ENCODE results near the gene TBX15.
A peak's percentile ranks its signal among the peaks of the same experiment; 100 is the strongest.

Gene TBX15

GRCh38 chr1:118986555-118987467, 1.3 kb downstream of the TBX15 start:
- Histone ChIP-seq H3K4me1 (no peaks in the 10 kb centered on the region), H3K9ac (no peak overlapping the region), H3K27me3 (ENCODE audit: control insufficient read depth, insufficient read depth, low read length) (peaks cover 27% of the 10 kb centered on the region), H3K36me3 (ENCODE audit: control insufficient read depth, insufficient read depth, low read length) (no peaks in the 10 kb centered on the region), H3K4me2 (ENCODE audit: low read length) (peak overlapping the region; percentile 64), H3K79me2 (no peaks in the 10 kb centered on the region), H3K4me3 (ENCODE audit: low read depth, low read length) (peak overlapping the region; percentile 35), H3K9me3 (ENCODE audit: control insufficient read depth, low read length) (peaks cover 3% of the 10 kb centered on the region), H2AFZ (no peak overlapping the region), H3K27ac (peak overlapping the region; percentile 6)
- TF ChIP-seq CTCF (IDR thresholded peaks at IDR 0.05): no peak

GRCh38 chr1:118985640-118986554, 2.2 kb downstream of the TBX15 start:
- Histone ChIP-seq H3K9ac (no peak overlapping the region), H3K4me2 (ENCODE audit: low read length) (no peak overlapping the region), H3K27ac (no peak overlapping the region), H3K79me2 (no peaks in the 10 kb centered on the region), H3K9me3 (ENCODE audit: control insufficient read depth, low read length) (peaks cover 3% of the 10 kb centered on the region), H3K4me1 (no peaks in the 10 kb centered on the region), H3K4me3 (ENCODE audit: low read depth, low read length) (no peak overlapping the region), H2AFZ (no peak overlapping the region), H3K27me3 (ENCODE audit: control insufficient read depth, insufficient read depth, low read length) (peaks cover 23% of the 10 kb centered on the region), H3K36me3 (ENCODE audit: control insufficient read depth, insufficient read depth, low read length) (no peaks in the 10 kb centered on the region)
- TF ChIP-seq CTCF (IDR thresholded peaks at IDR 0.05): no peak

- peaks cover 3% of the 10 kb centered on the region for H3K9me3 ChIP-seq (ENCODE audit: control insufficient read depth, low read length)
- no peaks in the 10 kb centered on the region for H3K79me2 ChIP-seq
- H3K36me3 ChIP-seq (ENCODE audit: control insufficient read depth, insufficient read depth, low read length): no peaks in the 10 kb centered on the region
- peaks cover 23% of the 10 kb centered on the region for H3K27me3 ChIP-seq (ENCODE audit: control insufficient read depth, insufficient read depth, low read length)
- no peak overlapping the region for H2AFZ ChIP-seq
- peak overlapping the region; percentile 48 for H3K4me2 ChIP-seq (ENCODE audit: low read length)
- H3K27ac ChIP-seq: no peak overlapping the region
- no peak overlapping the region for H3K4me3 ChIP-seq (ENCODE audit: low read depth, low read length)
- no peaks in the 10 kb centered on the region for H3K4me1 ChIP-seq
- H3K9ac ChIP-seq: no peak overlapping the region
- TF ChIP-seq CTCF (IDR thresholded peaks at IDR 0.05): no peak
Measured at GRCh38 chr1:118984722-118985639, 3.2 kb downstream of the TBX15 start.

DNA sequence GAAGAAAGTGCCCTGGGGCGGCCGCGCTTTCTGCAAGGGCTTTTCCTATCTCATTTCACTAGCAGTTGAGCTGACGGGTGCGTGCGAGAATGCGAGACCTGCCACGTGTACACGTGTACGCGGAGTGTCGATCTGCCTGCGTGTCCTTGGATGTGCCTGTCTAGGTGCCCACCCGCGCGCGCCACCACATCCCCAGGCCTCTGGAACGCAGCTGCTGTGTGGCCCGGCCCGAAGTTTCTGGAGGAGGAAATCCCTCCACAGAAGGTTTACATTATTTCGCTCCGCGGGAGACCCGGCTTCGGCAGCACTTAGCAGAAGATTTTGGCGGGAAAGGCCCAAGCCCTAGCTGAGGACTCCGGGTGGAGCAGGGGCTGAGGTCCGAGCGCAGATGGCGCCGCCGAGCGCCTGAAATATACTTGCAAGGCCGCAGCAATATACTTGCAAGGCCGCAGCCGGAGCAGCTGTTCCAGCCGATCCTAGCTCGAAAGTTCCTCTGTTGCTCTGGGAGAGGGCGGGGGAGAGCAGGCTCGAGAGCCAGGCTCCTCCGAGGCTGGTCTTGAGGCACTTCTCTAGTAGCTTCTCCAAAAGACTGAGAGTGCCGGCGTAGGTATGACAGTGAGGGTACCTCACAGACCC, 3.9 kb downstream of the TBX15 start:
- Histone ChIP-seq H3K27ac (no peak overlapping the region), H3K9ac (no peak overlapping the region), H3K36me3 (ENCODE audit: control insufficient read depth, insufficient read depth, low read length) (no peaks in the 10 kb centered on the region), H3K4me1 (no peaks in the 10 kb centered on the region), H3K9me3 (ENCODE audit: control insufficient read depth, low read length) (peaks cover 2% of the 10 kb centered on the region), H3K27me3 (ENCODE audit: control insufficient read depth, insufficient read depth, low read length) (peaks cover 30% of the 10 kb centered on the region), H3K4me2 (ENCODE audit: low read length) (peak overlapping the region; percentile 48), H3K79me2 (no peaks in the 10 kb centered on the region), H2AFZ (no peak overlapping the region), H3K4me3 (ENCODE audit: low read depth, low read length) (no peak overlapping the region)
- no peak for TF ChIP-seq CTCF (IDR thresholded peaks at IDR 0.05)
